ENCODE results near the gene CELSR1. TPM values are rescaled to one million over a fixed set of nuclear protein-coding genes. Genes with fewer than 3 reads are reported as not detected.

CELSR1 gene
- total and polyA plus RNA-seq, 3 experiments from 2014 or later, result 0.15 to 0.33 (median 0.30) TPM

DNA sequence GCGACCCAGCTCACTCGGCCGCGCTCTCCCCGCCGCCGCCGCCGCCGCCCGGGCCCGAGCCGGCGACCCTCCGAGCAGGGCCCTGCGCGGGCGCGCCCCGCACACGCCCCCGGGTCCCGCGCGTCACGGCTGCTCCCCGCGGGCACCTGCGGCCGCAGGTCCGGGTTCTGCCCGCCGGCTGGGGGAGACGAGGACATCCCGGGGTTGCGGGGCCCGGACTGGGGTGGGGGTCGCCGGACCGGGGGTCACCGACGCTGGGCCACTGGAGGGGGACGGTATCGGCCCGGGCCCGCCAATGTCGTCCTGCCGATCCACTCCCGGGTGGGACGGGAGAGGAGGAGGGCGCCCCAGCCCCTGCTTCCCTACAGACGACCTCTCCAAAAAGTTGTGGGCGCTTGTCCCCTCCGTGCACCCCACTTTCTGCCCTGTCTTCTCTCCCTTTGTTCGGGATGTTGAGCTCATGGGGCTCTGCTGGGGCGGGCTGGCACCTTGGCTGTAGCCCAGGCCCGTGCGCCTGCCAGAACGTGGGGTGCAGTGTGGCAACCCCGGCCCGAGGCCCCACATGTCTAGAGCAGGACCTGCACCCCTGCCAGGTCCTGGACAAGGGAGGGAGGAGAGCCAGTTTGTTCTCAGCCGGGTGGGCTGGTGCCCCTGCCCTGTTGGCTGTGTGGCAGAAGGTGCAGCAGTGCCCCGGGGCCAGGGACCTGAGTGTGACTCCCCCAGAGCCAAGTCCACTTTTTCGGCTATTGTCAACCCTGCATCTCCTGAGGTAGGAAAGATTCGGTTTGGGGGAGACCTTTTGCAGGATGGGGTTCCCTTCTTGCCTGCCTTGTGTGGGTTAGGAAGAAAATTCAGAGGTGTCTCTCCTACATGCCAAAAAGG, 40.2 kb upstream of the CELSR1 start:
- Mint-ChIP-seq H3K36me3 (peaks cover 0 to 2% (median 0%) of the 10 kb centered on the region in 3 donors), H3K4me3 (peak overlapping the region; percentile 86 to 93 (median 90)), H3K27ac (peak overlapping the region; percentile 19 to 85 (median 78)), H3K27me3 (peaks cover 0 to 3% of the 10 kb centered on the region in 2 donors), H3K4me1 (peaks cover 30 to 54% (median 34%) of the 10 kb centered on the region in 3 donors), H3K9me3 (no peaks in the 10 kb centered on the region)
- Histone ChIP-seq H3K4me1 (ENCODE audit: insufficient read depth, low read length) (peaks cover 30% of the 10 kb centered on the region), H3K9me3 (ENCODE audit: low read length) (no peaks in the 10 kb centered on the region), H3K36me3 (ENCODE audit: insufficient read depth, low read length) (no peaks in the 10 kb centered on the region), H3K27me3 (ENCODE audit: insufficient read depth, low read length, poor library complexity, severe bottlenecking) (no peaks in the 10 kb centered on the region), H3K27ac (ENCODE audit: low read depth, low read length) (peak overlapping the region; percentile 57), H3K4me3 (ENCODE audit: low read length) (peak overlapping the region; percentile 37)
- DNase-seq, result peak in 1 of 5 donors; percentile 23
- POLR2A ChIA-PET, result no interaction called here
- CTCF ChIA-PET, result no interaction called here

DNA sequence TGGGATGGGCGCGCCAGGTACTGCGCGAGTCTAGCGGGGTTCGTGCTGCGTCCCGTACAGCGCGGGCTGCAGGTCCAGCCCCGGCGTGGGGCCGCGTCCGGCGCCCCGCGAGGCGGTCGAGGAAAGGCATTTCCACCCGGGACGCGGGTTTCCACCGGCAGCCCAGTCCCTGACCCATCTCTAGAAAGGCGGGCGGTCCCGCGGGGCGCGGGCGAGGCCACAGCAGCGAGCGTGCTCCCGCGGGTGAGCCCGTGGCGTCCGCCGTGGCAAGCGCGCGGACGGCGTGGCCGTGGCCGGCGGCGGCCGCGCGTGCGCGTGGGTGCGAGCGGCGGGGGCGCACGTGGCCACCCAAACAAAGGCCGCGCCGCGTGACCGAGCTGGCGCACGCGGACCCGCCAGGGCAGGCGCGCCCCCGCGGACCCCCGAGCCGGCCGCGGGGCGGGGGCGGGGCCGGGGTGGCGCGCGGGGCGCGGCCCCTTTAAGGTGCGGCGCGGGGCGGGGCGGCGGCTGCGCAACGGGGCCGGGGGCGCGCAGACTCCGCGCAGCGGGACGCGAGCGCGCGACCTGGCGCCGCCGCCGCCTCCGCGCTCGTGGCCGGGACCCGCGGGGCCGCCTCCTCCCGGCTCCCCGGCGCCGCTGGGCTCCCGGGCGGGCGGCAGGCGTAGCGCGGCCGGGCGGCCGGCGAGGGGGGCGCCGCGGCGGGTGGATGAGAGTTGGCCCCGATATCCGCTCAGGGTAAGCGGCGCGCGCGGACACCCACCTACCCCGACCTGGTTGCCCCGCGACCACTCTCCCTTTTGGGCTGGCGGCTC, 39.3 kb upstream of the CELSR1 start:
- H3K36me3 Mint-ChIP-seq, result peaks cover 0 to 5% (median 2%) of the 10 kb centered on the region in 3 donors
- peaks cover under 1 to 5% (median 4%) of the 10 kb centered on the region in 5 donors for H3K9me3 Mint-ChIP-seq
- DNase-seq, result peak; percentile 53 to 71 (median 67)
- Histone ChIP-seq H3K27me3 (ENCODE audit: insufficient read depth, low read length, poor library complexity, severe bottlenecking) (no peaks in the 10 kb centered on the region), H3K9me3 (ENCODE audit: low read length) (no peaks in the 10 kb centered on the region), H3K4me1 (ENCODE audit: insufficient read depth, low read length) (peaks cover 30% of the 10 kb centered on the region), H3K4me3 (ENCODE audit: low read length) (peak overlapping the region; percentile 62), H3K27ac (ENCODE audit: low read depth, low read length) (peak overlapping the region; percentile 31), H3K36me3 (ENCODE audit: insufficient read depth, low read length) (no peaks in the 10 kb centered on the region)
- peaks cover 0 to 3% of the 10 kb centered on the region in 2 donors for H3K27me3 Mint-ChIP-seq
- CTCF ChIA-PET, result interaction anchor here (0.6 kb wide), 1 partner anchor 14 kb away, joined by 4 read pairs; no protein-coding TSS in a partner anchor
- peak overlapping the region in 3 of 8 donors; percentile 70 to 78 (median 71) for H3K27ac Mint-ChIP-seq
- POLR2A ChIA-PET, result no interaction called here
- peak overlapping the region; percentile 79 to 92 (median 83) for H3K4me3 Mint-ChIP-seq
- peaks cover 30 to 50% (median 34%) of the 10 kb centered on the region in 3 donors for H3K4me1 Mint-ChIP-seq

GRCh38 chr22:46575911-46576555, 38.6 kb upstream of the CELSR1 start:
- POLR2A ChIA-PET, result no interaction called here
- H3K27me3 ChIP-seq (ENCODE audit: insufficient read depth, low read length, poor library complexity, severe bottlenecking), result no peaks in the 10 kb centered on the region
- peak overlapping the region; percentile 32 to 87 (median 70) for H3K27ac Mint-ChIP-seq
- peaks cover 30 to 44% (median 32%) of the 10 kb centered on the region in 3 donors for H3K4me1 Mint-ChIP-seq
- DNase-seq, result peak in 1 of 5 donors; percentile 15
- CTCF ChIA-PET, result interaction anchor here (0.6 kb wide), 1 partner anchor 13 kb away, joined by 4 read pairs; no protein-coding TSS in a partner anchor
- H3K36me3 ChIP-seq (ENCODE audit: insufficient read depth, low read length), result no peaks in the 10 kb centered on the region
- no peaks in the 10 kb centered on the region for H3K9me3 ChIP-seq (ENCODE audit: low read length)
- peaks cover 0 to 5% (median 2%) of the 10 kb centered on the region in 3 donors for H3K36me3 Mint-ChIP-seq
- H3K4me1 ChIP-seq (ENCODE audit: insufficient read depth, low read length), result peaks cover 30% of the 10 kb centered on the region
- peak overlapping the region; percentile 31 for H3K27ac ChIP-seq (ENCODE audit: low read depth, low read length)
- H3K4me3 Mint-ChIP-seq, result peak overlapping the region; percentile 79 to 92 (median 83)
- peaks cover 0 to 3% of the 10 kb centered on the region in 2 donors for H3K27me3 Mint-ChIP-seq
- H3K9me3 Mint-ChIP-seq, result peaks cover 8 to 11% (median 9%) of the 10 kb centered on the region in 5 donors
- peak overlapping the region; percentile 62 for H3K4me3 ChIP-seq (ENCODE audit: low read length)

GRCh38 chr22:46574993-46575910, 37.8 kb upstream of the CELSR1 start:
- POLR2A ChIA-PET, result no interaction called here
- peaks cover 0 to 5% (median 2%) of the 10 kb centered on the region in 3 donors for H3K36me3 Mint-ChIP-seq
- peak overlapping the region; percentile 70 to 92 (median 83) for H3K4me3 Mint-ChIP-seq

GRCh38 chr22:46574438-46574992, 37.1 kb upstream of the CELSR1 start:
- Mint-ChIP-seq H3K4me3 (peak overlapping the region; percentile 5 to 91 (median 79)), H3K36me3 (peaks cover 0 to 5% (median 2%) of the 10 kb centered on the region in 3 donors)
- CTCF ChIA-PET, result no interaction called here

More at GRCh38 chr22:46574993-46575910, 37.8 kb upstream of the CELSR1 start:
- no peaks in the 10 kb centered on the region for H3K27me3 ChIP-seq (ENCODE audit: insufficient read depth, low read length, poor library complexity, severe bottlenecking)
- H3K27me3 Mint-ChIP-seq, result peaks cover 0 to 3% of the 10 kb centered on the region in 2 donors
- no peak overlapping the region for H3K4me3 ChIP-seq (ENCODE audit: low read length)
- no peaks in the 10 kb centered on the region for H3K36me3 ChIP-seq (ENCODE audit: insufficient read depth, low read length)
- H3K9me3 Mint-ChIP-seq, result peaks cover 8 to 12% (median 9%) of the 10 kb centered on the region in 5 donors
- no peaks in the 10 kb centered on the region for H3K9me3 ChIP-seq (ENCODE audit: low read length)
- H3K4me1 Mint-ChIP-seq, result peaks cover 30 to 42% (median 30%) of the 10 kb centered on the region in 3 donors
- peak overlapping the region in 5 of 8 donors; percentile 48 to 85 (median 65) for H3K27ac Mint-ChIP-seq
- peaks cover 30% of the 10 kb centered on the region for H3K4me1 ChIP-seq (ENCODE audit: insufficient read depth, low read length)
- DNase-seq, result no peak
- CTCF ChIA-PET, result no interaction called here
- peak overlapping the region; percentile 31 for H3K27ac ChIP-seq (ENCODE audit: low read depth, low read length)

GRCh38 chr22:46573781-46574437, 36.5 kb upstream of the CELSR1 start:
- peak overlapping the region in 2 of 7 donors; percentile 26 to 37 for H3K4me3 Mint-ChIP-seq
- H3K9me3 ChIP-seq (ENCODE audit: low read length), result no peaks in the 10 kb centered on the region
- H3K36me3 Mint-ChIP-seq, result peaks cover 0 to 5% (median 2%) of the 10 kb centered on the region in 3 donors
- H3K27ac Mint-ChIP-seq, result peak overlapping the region in 2 of 8 donors; percentile 57 to 80
- H3K27me3 Mint-ChIP-seq, result peaks cover 0 to 3% of the 10 kb centered on the region in 2 donors
- peaks cover 21% of the 10 kb centered on the region for H3K4me1 ChIP-seq (ENCODE audit: insufficient read depth, low read length)
- no peak overlapping the region for H3K27ac ChIP-seq (ENCODE audit: low read depth, low read length)
- H3K9me3 Mint-ChIP-seq, result peaks cover 8 to 12% (median 9%) of the 10 kb centered on the region in 5 donors
- H3K4me1 Mint-ChIP-seq, result peaks cover 21 to 28% (median 22%) of the 10 kb centered on the region in 3 donors
- H3K36me3 ChIP-seq (ENCODE audit: insufficient read depth, low read length), result no peaks in the 10 kb centered on the region
- no peak overlapping the region for H3K4me3 ChIP-seq (ENCODE audit: low read length)
- ChIA-PET POLR2A (no interaction called here), CTCF (no interaction called here)
- DNase-seq, result no peak
- no peaks in the 10 kb centered on the region for H3K27me3 ChIP-seq (ENCODE audit: insufficient read depth, low read length, poor library complexity, severe bottlenecking)

More at GRCh38 chr22:46574438-46574992, 37.1 kb upstream of the CELSR1 start:
- H3K27me3 ChIP-seq (ENCODE audit: insufficient read depth, low read length, poor library complexity, severe bottlenecking), result no peaks in the 10 kb centered on the region
- POLR2A ChIA-PET, result no interaction called here
- H3K27ac ChIP-seq (ENCODE audit: low read depth, low read length), result no peak overlapping the region
- H3K9me3 ChIP-seq (ENCODE audit: low read length), result no peaks in the 10 kb centered on the region
- peak overlapping the region in 2 of 8 donors; percentile 63 to 80 for H3K27ac Mint-ChIP-seq
- peaks cover 8 to 12% (median 9%) of the 10 kb centered on the region in 5 donors for H3K9me3 Mint-ChIP-seq
- H3K36me3 ChIP-seq (ENCODE audit: insufficient read depth, low read length), result no peaks in the 10 kb centered on the region
- peaks cover 26 to 34% (median 27%) of the 10 kb centered on the region in 3 donors for H3K4me1 Mint-ChIP-seq
- peaks cover 0 to 3% of the 10 kb centered on the region in 2 donors for H3K27me3 Mint-ChIP-seq
- no peak for DNase-seq
- peaks cover 28% of the 10 kb centered on the region for H3K4me1 ChIP-seq (ENCODE audit: insufficient read depth, low read length)
- no peak overlapping the region for H3K4me3 ChIP-seq (ENCODE audit: low read length)
